ENCODE measurements around the gene SSH2.

The SSH2 gene

DNA sequence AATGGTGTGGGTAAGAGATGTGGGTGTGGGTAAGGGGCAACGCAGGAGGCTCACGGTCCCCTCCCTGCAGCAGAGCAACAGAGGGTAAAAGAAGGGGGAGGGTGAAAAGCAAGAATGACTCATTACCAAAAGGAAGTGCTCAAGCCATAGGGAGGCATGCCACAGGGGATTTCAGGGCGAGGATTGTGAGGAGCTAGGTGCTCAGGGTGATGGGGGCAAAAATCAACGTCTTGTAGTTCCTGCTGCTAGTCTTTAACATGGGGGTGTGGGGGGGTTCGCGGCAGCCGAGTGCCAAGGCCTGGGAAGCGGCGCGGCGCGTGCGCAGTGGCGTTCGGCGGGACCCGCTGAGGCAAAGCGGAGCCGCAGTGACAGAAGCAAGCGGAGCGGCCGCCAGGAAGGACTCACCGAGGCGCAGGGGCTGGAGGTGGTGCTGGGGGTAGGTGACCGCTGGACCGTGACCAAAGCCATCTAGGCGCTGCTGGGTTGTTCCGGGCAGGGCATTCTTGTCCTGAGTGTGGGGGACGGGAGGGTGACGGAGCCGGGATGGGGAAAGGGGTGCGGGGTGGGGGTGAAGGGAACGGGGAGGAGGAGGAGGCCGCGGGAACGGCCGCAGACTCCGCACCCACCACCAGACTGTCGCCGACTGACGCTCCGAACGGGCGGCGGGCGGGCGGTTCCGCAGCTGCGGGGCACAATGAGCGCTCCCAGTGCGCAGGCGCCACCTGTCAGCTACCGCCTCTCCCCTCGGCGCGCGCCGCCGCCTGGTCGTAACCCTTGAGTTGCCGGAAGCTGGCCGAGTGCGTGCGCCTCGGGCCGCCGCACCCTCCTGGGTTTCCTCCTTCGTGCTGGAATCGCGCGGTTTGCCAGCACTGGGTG, at the start of gene SSH2 (continued):
- TF ChIP-seq ZNF501 (tag by site-specific recombination; IDR thresholded peaks at IDR 0.05) (peak; percentile 84; the same call in 1 of the 2 replicates), ZNF626 (tag by site-specific recombination; IDR thresholded peaks at IDR 0.05) (no peak), ZNF514 (tag by site-specific recombination; IDR thresholded peaks at IDR 0.05) (no peak), ZFP69B (tag by site-specific recombination; IDR thresholded peaks at IDR 0.05) (peak; percentile 67), ZNF341 (tag by site-specific recombination; IDR thresholded peaks at IDR 0.05; ENCODE audit: low read depth) (peak; percentile 97), ZNF211 (tag by site-specific recombination; IDR thresholded peaks at IDR 0.05; ENCODE audit: low read depth) (no peak), ZNF266 (tag by site-specific recombination; IDR thresholded peaks at IDR 0.05; ENCODE audit: low read depth) (no peak), ZNF221 (tag by site-specific recombination; IDR thresholded peaks at IDR 0.05; ENCODE audit: borderline replicate concordance) (no peak), ZNF621 (tag by site-specific recombination; IDR thresholded peaks at IDR 0.05) (no peak), ZNF24 (tag by site-specific recombination; IDR thresholded peaks at IDR 0.05) (peak; percentile 88), ZNF670 (tag by site-specific recombination; IDR thresholded peaks at IDR 0.05; ENCODE audit: low read depth) (no peak), ZNF423 (tag by site-specific recombination; IDR thresholded peaks at IDR 0.05) (peak; percentile 43), ZNF843 (tag by site-specific recombination; IDR thresholded peaks at IDR 0.05) (no peak; the same call in 1 of the 2 replicates), HOXC10 (CRISPR knock-in tag; IDR thresholded peaks at IDR 0.05) (0 out of 2 replicates have a peak, but pooled peaks have one; percentile 79), ZBTB7A (tag by site-specific recombination; IDR thresholded peaks at IDR 0.05; ENCODE audit: low read depth) (0 out of 2 replicates have a peak, but pooled peaks have one; percentile 29), BCL11B (tag by site-specific recombination; IDR thresholded peaks at IDR 0.05; ENCODE audit: low read depth) (peak; percentile 10; the same call in 1 of the 2 replicates), ZNF404 (tag by site-specific recombination; IDR thresholded peaks at IDR 0.05) (no peak), ZNF138 (tag by site-specific recombination; IDR thresholded peaks at IDR 0.05; ENCODE audit: borderline replicate concordance) (no peak), EGR2 (tag by site-specific recombination; IDR thresholded peaks at IDR 0.05; ENCODE audit: low read depth) (peak; percentile 81; the same call in 1 of the 2 replicates), KLF8 (tag by site-specific recombination; IDR thresholded peaks at IDR 0.05) (peak; percentile 78), ZNF544 (tag by site-specific recombination; IDR thresholded peaks at IDR 0.05) (no peak), ZNF184 (tag by site-specific recombination; IDR thresholded peaks at IDR 0.05) (no peak)
- TF ChIP-seq, protein P1, sequence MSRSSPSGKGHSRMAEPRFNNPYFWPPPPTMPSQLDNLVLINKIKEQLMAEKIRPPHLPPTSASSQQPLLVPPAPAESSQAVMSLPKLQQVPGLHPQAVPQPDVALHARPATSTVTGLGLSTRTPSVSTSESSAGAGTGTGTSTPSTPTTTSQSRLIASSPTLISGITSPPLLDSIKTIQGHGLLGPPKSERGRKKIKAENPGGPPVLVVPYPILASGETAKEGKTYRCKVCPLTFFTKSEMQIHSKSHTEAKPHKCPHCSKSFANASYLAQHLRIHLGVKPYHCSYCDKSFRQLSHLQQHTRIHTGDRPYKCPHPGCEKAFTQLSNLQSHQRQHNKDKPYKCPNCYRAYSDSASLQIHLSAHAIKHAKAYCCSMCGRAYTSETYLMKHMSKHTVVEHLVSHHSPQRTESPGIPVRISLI (tag by site-specific recombination; IDR thresholded peaks at IDR 0.05): peak; percentile 78
- TF ChIP-seq, protein P2, sequence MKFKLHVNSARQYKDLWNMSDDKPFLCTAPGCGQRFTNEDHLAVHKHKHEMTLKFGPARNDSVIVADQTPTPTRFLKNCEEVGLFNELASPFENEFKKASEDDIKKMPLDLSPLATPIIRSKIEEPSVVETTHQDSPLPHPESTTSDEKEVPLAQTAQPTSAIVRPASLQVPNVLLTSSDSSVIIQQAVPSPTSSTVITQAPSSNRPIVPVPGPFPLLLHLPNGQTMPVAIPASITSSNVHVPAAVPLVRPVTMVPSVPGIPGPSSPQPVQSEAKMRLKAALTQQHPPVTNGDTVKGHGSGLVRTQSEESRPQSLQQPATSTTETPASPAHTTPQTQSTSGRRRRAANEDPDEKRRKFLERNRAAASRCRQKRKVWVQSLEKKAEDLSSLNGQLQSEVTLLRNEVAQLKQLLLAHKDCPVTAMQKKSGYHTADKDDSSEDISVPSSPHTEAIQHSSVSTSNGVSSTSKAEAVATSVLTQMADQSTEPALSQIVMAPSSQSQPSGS (tag by site-specific recombination; IDR thresholded peaks at IDR 0.05; ENCODE audit: low read depth): peak; percentile 29; the same call in 1 of the 2 replicates
- TF ChIP-seq, protein P3, sequence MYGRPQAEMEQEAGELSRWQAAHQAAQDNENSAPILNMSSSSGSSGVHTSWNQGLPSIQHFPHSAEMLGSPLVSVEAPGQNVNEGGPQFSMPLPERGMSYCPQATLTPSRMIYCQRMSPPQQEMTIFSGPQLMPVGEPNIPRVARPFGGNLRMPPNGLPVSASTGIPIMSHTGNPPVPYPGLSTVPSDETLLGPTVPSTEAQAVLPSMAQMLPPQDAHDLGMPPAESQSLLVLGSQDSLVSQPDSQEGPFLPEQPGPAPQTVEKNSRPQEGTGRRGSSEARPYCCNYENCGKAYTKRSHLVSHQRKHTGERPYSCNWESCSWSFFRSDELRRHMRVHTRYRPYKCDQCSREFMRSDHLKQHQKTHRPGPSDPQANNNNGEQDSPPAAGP (tag by site-specific recombination; IDR thresholded peaks at IDR 0.05): peak; percentile 93

All from HEK293 (cell line).